AG09309 (cell line): ENCODE results near the gene RBMS3.

Source experiments
- DNase-seq: peaks from one replicate; pipeline ENCODE4 v3.0.0-alpha.2; 2010; ENCODE audit warnings: low read depth
- H3K4me3 ChIP-seq: 2 replicates; pipeline ENCODE4 v1.5.1; 2011; ENCODE audit warnings: mild to moderate bottlenecking, low read depth, low read length, moderate library complexity; ENCODE audit not compliant: control insufficient read depth
- TF ChIP-seq, protein P1 (sequence below): IDR thresholded peaks from 2 replicates; pipeline ENCODE4 v1.5.1; 2011; ENCODE audit warnings: mild to moderate bottlenecking, low read depth, low read length, inconsistent platforms; ENCODE audit not compliant: insufficient read depth, control insufficient read depth; ENCODE audit errors: missing control alignments

The RBMS3 gene

DNA sequence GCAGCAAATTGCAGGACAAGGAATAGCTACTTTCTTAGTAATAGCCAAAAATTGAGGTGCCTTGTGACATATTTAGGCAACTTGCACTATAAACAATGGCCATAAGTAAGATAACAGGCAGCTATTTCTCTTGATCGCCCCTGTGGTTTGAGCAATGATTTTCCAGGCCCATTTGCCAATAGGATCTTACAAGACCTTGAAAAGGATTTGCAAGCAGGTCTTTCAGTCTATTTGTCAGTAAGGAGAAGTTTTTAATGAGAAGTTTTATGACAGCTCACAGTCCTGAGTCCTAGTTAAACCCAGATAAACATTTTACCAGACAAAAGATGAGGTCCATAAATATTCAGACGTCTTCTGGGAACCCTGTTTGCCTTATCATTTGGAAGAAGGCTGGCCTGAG is 645.5 kb downstream of the RBMS3 start:
- TF ChIP-seq, protein P1, sequence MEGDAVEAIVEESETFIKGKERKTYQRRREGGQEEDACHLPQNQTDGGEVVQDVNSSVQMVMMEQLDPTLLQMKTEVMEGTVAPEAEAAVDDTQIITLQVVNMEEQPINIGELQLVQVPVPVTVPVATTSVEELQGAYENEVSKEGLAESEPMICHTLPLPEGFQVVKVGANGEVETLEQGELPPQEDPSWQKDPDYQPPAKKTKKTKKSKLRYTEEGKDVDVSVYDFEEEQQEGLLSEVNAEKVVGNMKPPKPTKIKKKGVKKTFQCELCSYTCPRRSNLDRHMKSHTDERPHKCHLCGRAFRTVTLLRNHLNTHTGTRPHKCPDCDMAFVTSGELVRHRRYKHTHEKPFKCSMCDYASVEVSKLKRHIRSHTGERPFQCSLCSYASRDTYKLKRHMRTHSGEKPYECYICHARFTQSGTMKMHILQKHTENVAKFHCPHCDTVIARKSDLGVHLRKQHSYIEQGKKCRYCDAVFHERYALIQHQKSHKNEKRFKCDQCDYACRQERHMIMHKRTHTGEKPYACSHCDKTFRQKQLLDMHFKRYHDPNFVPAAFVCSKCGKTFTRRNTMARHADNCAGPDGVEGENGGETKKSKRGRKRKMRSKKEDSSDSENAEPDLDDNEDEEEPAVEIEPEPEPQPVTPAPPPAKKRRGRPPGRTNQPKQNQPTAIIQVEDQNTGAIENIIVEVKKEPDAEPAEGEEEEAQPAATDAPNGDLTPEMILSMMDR, result no peak
- no peak for DNase-seq

DNA sequence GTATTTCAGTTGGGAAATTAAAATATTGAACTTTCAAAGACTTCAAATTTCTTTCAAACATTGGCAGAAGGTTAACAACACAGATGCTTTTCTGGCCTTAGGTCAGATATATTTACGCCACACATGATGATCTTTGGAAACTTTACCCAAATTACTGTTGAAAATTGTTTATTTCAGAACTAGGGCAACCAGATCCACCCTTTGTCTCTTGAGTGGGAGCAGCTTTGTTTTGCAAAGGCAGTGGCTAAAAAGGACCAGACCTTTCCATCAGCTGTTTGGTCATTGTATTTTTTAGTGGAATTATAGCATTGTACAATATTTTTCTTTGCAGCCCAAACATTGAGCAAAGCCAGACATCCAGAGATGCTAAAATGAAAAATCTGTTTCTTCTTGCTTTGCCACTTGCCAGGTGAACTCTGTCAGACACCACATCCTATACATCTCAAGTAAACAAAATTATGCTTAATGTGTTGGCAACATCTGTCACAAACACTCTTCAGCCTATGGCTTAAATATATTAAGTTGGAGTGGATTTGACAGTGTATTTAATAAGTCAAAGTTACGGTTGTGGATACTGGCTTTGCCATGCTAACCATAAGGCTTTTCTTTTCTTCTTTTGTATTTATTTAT is 651.9 kb downstream of the RBMS3 start:
- no peak for DNase-seq
- H3K4me3 ChIP-seq, result no peak overlapping the region
- TF ChIP-seq, protein P1, result no peak

More for the DNA sequence above, 645.5 kb downstream of the RBMS3 start:
- H3K4me3 ChIP-seq, result no peak overlapping the region

DNA sequence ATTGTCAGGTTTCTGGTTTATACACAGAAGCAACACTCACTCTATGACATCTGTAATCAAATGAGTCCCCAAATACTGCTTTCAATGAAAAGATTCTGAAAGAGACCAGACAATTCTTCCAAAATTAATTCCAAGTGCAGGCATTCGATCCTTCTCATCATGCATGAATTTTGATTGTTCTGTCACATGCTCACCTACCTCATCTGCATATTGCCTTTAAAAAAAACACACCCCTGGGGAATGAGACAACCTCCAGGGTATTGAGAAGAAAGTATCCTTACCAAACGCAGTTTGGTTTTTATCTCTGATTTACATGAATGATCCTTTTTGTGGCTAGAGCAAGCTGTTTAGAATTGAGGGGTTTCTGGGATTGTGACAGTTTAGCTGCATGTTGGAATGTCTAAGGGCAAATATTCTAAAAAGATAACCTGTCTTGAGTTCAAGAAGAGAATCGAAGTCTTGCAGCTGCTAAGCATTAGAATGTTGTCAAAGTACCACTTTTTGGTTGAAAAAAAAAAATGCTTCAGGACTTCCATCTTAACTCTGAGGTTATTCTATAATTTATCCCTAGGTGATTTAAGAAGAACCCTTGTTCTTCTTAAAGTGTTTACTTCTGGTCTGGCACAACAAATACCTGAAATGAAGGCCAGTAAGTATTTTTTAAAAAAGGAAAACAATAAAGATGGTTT is 653.1 kb downstream of the RBMS3 start:
- no peak for DNase-seq
- no peak overlapping the region for H3K4me3 ChIP-seq
- TF ChIP-seq, protein P1, result no peak

DNA sequence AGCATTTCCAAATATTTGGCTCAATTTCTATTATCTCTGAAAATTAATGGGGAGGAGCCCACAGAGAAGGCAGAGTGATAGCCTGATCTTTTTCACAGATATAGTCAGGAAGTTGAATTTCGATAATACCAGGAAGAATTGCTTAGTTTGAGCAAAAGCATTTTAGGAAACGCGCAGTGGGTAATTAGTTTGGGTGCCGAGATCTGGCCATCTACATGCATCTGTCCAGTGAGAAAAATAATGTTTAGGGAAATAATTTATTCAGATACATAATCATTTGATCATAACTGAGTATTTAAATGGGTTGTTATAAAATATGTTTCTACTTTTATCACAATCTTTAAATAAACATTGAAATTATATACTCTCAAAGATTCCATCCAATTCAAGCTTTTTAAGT is 653.9 kb downstream of the RBMS3 start:
- TF ChIP-seq, protein P1, result no peak
- no peak for DNase-seq
- H3K4me3 ChIP-seq, result no peak overlapping the region

DNA sequence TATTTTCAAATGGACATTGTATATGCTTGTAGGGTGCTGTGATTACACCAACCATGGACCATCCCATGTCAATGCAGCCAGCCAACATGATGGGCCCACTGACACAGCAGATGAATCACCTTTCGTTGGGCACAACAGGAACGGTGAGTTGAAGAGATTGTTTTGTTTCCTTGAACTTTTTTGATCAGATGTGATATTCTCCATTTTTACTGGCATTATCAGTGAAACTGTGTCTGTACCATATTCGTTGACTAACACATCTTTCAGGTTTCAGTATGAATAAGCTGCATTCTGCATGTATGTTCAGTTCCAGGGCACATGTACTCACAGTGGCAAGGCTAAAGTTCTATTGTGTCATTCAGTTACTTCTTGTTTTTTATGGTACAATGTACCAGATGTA is 655.2 kb downstream of the RBMS3 start:
- TF ChIP-seq, protein P1, result no peak
- H3K4me3 ChIP-seq, result no peak overlapping the region
- no peak for DNase-seq

DNA sequence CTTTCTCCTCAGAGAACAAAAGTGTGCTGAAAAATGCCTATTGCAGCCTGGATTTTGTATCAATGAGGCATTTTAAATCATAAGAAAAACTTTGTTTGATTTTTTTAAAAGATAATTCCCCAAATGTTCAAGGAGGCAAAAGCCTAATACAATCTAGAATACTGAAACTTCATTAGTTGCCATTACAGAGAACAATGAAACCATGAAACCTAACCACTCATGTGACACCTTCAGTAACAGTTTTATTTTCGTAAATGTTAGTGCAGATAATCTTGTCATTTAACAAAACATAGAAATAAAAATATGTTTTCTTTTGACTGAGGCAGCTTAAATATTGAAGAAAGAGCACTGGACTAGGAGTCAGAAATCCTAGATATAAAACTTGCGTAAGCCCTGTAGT is 655.9 kb downstream of the RBMS3 start:
- DNase-seq, result no peak
- H3K4me3 ChIP-seq, result no peak overlapping the region
- TF ChIP-seq, protein P1, result no peak
